NCI-H1417 treated with DMSO at 0.1 percent for 48 hours (cell line): Measurements from ENCODE around the gene PCDH7.

ENCODE experiments used
- DNase-seq: peaks from one replicate; lab custom pipeline; 2025; lab: John Stamatoyannopoulos, UW

Gene PCDH7

GRCh38 chr4:30725562-30725961, 5.4 kb downstream of the PCDH7 start:
- DNase-seq: no peak

GRCh38 chr4:30726090-30726675, 6.0 kb downstream of the PCDH7 start:
- no peak for DNase-seq

- no peak for DNase-seq
Measured at GRCh38 chr4:30727409-30727808, 7.2 kb downstream of the PCDH7 start.

- DNase-seq: no peak
Measured at GRCh38 chr4:30728311-30728710, 8.1 kb downstream of the PCDH7 start.

- no peak for DNase-seq
Measured at GRCh38 chr4:30743897-30744296, 23.7 kb downstream of the PCDH7 start.

GRCh38 chr4:30744386-30744785, 24.2 kb downstream of the PCDH7 start:
- DNase-seq: no peak

- no peak for DNase-seq
Measured at GRCh38 chr4:30744957-30745640, 24.9 kb downstream of the PCDH7 start.

GRCh38 chr4:30746735-30747134, 26.6 kb downstream of the PCDH7 start:
- DNase-seq: no peak

- DNase-seq: no peak
Measured at GRCh38 chr4:30753316-30753715, 33.1 kb downstream of the PCDH7 start.

GRCh38 chr4:30754021-30754420, 33.9 kb downstream of the PCDH7 start:
- no peak for DNase-seq

GRCh38 chr4:30755346-30755745, 35.2 kb downstream of the PCDH7 start:
- DNase-seq: no peak

- no peak for DNase-seq
Measured at GRCh38 chr4:30756553-30756952, 36.4 kb downstream of the PCDH7 start.

- no peak for DNase-seq
Measured at GRCh38 chr4:30757357-30757756, 37.2 kb downstream of the PCDH7 start.

GRCh38 chr4:30760551-30760950, 40.4 kb downstream of the PCDH7 start:
- no peak for DNase-seq

GRCh38 chr4:30763321-30763727, 43.2 kb downstream of the PCDH7 start:
- no peak for DNase-seq

GRCh38 chr4:30765022-30765421, 44.9 kb downstream of the PCDH7 start:
- DNase-seq: no peak

- no peak for DNase-seq
Measured at GRCh38 chr4:30767147-30767845, 47.1 kb downstream of the PCDH7 start.

- no peak for DNase-seq
Measured at GRCh38 chr4:30768277-30768676, 48.1 kb downstream of the PCDH7 start.

- no peak for DNase-seq
Measured at GRCh38 chr4:30769093-30769492, 48.9 kb downstream of the PCDH7 start.

GRCh38 chr4:30770049-30770549, 49.9 kb downstream of the PCDH7 start:
- no peak for DNase-seq

- no peak for DNase-seq
Measured at GRCh38 chr4:30770812-30771211, 50.6 kb downstream of the PCDH7 start.

- DNase-seq: no peak
Measured at GRCh38 chr4:30776451-30776850, 56.3 kb downstream of the PCDH7 start.

- no peak for DNase-seq
Measured at GRCh38 chr4:30776921-30777415, 56.8 kb downstream of the PCDH7 start.
